GM20431 (cell line): ENCODE results near the gene KNDC1.
"Not testable (repeated sequence)": the region's sequence is repeated elsewhere in the genome, so short reads cannot be mapped to it uniquely, and the experiment has no call there.

Source experiments
- in situ Hi-C: fragments of 300-500 bp; cut with MseI, MboI; formaldehyde crosslinking; loops from one replicate; pipeline ENCODE4 v1.15.0; 2020; ENCODE audit warnings: low sequenced_read_pairs; ENCODE audit not compliant: unreplicated experiment

Gene KNDC1

GRCh38 chr10:133159950-133160825 lies at the start of gene KNDC1:
KNDC1 (plus strand) TSS chr10:133160219; CDS start chr10:133160468, 249 bp downstream.
- in situ Hi-C loops: no loop called here

- in situ Hi-C loops: no loop called here
Measured at GRCh38 chr10:133110609-133111275, 49.3 kb upstream of the KNDC1 start.

DNA sequence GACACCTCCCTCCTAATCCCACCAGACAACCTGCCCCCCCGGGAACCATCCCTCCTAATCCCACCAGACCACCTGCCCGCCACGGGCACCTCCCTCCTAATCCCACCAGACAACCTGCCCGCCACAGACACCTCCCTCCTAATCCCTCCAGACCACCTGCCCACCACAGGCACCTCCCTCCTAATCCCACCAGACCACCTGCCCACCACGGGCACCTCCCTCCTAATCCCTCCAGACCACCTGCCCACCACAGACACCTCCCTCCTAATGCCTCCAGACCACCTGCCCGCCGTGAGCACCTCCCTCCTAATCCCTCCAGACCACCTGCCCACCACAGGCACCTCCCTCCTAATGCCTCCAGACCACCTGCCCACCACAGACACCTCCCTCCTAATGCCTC lies 48.4 kb upstream of the KNDC1 start:
- in situ Hi-C loops: not testable (repeated sequence)

GRCh38 chr10:133113146-133113830 lies 46.7 kb upstream of the KNDC1 start:
- in situ Hi-C loops: no loop called here

GRCh38 chr10:133113847-133114246 lies 46.2 kb upstream of the KNDC1 start:
- in situ Hi-C loops: no loop called here

DNA sequence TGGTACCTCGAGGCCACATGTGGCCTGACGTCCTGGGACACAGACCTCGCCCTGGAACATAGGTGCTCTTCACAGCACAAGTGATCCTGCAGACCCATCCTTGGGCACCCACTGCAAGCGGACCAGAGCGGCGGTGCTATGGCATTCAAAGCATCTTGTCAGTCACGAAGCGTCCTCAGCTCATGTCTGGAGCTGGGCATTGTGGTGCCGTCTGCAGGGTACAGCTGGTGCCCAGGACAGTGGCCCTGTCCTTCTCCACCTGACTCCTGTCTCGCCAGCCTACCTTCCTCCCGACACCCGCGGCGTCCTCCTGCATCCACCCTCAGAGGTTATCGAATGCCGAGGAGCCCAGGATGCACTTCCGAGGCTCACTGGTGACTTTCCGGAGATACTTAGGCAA lies 45.8 kb upstream of the KNDC1 start:
- in situ Hi-C loops: no loop called here

DNA sequence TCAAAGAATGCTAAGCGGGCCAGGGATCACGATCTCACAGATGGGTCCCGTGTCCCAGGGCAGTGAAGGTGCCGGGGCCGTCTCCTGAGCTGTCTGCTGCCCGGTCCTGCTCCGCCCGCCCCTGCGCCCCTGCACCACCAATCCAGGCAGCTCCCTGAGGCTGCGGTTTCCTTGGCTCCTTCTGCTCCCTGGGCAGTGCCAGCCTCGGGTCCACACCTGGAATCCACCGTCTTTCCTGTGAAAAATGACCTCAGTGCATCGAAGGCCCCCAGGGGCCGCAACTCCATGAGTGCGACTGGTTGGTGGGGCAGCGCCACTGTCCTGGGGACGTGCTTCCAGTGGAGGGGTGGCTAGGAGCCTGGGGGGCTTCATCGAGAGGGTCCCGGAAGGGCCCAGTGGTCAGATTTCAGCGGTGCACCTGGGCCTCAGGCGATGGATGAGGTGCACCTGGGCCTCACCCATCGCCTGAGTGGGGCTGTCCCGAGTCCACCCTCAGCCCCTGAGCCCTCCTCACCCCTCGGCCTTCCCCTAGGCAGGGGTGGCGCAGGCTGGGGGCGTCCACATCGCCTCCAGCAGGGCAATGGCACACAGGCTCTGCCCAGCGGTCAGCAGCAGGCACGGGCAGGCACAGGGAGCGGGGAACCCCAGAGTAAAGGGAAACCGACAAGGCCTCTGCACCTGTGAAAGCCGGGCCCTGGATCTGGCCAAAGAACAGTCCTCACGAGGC lies 45.1 kb upstream of the KNDC1 start:
- in situ Hi-C loops: no loop called here

GRCh38 chr10:133115453-133115842 lies 44.6 kb upstream of the KNDC1 start:
- in situ Hi-C loops: no loop called here

DNA sequence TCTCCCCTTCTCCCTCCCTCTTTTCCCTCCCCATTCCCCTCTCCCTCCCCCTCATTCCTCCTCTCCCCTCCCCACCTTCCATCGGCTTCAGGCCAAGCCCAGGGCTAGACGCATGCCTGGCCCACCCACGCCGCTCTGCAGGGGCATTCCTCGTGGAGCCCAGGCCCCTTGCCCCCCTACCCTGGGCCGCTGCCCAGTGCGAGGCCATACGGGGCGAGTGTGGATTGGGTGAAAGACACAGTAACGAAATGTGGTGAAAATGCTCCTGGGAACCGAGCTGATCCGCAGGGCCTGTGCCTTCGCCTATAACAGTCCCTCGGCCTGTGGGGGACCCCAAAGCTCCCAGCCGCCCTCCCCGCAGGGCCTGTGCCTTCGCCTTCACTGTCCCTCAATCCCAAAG lies 44.0 kb upstream of the KNDC1 start:
- in situ Hi-C loops: no loop called here

DNA sequence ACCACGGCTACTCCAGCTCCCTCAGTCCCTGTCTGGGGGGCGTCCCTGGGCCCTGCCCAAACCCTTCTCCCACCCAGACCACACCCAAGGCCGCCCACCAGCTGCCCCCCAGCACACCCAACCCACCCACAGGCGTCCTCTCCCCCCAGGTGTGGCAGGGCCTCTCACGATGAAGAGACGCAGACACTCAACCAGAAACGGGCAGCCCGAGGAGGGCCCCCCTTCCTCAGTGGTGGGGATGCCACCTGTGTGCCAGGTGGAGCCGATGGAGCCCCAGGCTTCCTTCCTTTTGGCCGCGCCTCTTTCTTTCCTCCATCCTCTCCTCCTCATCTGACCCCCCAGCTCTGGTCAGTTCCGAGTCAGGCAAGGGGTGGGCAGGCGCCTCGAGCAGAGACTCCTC lies 43.6 kb upstream of the KNDC1 start:
- in situ Hi-C loops: no loop called here

DNA sequence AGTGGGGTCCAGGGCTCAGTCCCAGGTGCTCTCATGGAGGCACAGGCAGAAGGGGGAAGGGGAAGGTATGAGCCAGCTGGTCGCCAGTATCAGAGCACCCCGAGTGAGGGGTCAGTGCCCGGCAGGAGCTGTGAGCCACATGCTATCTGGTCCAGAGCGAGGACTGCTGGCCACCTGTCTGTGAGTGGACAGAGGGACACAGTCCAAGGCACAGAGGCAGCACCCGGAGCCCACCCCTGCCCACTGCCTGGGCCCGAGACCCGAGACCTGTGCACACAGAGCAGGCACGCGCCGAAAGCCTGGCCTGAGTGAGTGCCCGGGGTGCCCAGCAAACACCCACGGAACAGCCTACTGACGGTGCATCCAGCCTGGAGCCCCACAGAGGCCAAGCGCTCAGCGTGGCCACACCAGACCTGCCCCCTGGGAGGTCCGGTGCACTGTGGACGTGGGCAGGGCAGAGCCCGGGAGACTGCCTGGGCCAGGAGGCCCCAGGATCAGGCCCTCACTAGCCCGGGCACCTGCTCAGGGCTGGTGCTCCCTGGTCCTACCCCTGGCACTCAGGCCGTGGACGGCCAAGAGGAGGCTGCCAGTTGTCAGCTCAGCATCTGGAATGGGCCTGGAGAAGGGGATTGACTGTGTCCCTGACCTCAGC lies 42.9 kb upstream of the KNDC1 start:
- in situ Hi-C loops: no loop called here

DNA sequence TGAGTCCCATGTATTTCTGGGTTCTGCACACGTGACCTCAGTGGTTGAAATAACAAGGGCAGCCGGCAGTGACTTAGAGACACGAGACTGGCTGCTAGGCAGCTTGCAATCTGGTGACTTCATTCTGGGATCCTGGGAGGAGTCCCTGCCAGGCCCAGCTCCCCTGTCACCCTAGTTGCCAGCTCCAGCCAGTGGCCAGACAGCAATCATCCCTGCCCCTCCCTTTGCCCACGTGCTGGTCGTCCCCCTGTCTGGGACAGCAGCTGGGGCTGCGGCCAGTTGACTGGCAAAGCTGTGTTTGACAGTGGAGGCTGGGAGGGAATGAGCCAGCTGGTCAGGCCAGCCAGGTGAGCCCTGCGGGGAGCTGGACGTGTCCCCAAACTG lies 42.3 kb upstream of the KNDC1 start:
- in situ Hi-C loops: no loop called here

- in situ Hi-C loops: no loop called here
Measured at GRCh38 chr10:133121479-133121878, 38.5 kb upstream of the KNDC1 start.

GRCh38 chr10:133122171-133122935 lies 37.7 kb upstream of the KNDC1 start:
- in situ Hi-C loops: no loop called here

DNA sequence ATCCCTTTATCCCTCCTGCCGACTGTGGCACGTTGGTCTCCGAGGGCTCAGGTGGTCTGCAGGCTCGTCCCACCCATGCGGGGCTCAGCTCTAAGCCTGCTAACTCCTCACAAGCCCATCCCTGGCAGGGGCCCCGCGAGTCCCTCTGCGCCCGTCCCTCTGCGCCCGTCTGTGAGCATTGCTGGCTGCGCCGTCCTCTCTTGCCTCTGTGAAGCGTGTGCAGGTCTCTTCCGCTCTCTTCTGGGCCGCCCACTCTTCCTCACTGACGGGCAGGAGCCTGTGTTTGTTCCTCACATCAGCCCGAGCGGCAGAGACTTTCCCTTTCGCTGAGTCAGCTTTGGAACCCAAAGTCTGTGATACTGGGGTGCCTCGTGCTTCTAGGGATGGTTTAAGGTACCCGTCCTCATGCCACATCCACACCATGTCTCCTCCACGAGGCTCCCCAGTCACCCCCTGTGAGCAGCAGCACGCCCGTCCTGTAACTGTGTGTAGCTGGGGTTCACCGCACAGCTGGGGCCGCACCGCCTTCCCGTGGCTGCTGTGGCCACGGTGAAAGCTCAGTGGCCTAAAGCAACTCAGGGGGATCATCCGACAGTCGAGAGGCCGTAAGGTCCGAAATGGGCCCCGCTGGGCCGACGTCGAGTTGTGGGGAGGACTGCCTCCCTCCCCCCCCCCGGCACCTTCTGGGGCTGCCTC lies 36.8 kb upstream of the KNDC1 start:
- in situ Hi-C loops: no loop called here

GRCh38 chr10:133123746-133124356 lies 36.2 kb upstream of the KNDC1 start:
- in situ Hi-C loops: no loop called here

DNA sequence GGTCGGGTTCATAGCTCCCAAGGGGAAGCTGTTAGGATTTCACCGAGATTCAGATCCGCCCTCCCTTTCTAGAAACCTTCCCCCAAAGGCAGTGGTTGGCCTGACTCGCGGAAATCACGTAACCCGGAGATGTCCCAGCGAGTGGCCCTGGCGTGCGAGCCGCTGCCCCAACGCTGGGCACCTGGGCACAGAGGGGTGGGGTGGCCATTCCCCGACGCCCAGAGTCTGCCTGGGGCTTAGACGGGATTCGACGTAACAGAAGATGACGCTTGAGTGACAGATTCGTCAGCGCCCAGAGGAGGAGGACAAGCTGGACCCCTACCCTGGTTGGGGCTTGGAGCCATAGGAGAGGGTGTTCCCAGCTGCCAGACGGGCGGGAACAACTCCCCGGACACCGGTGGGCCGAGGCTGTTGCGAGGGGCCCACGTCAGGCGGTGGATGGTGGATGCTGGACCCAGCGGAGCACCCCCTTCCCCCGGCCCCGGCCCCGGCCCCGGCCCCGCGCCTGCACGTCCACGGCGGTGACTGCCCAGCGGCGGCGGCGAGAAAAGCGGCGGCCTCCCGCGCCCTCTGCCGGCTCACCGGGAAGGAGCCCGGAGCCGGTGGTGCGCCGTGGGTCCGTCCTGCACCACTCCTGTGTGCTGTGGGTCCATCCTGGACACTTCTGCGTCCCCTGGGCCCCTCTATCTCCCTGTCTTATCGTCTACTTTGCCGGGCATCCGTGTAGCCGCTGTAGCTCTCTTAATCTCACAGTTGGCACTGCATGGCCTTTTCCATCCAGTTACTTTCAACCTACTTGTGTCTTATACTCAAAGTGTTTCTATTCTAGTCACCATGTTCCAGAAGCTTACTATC lies 35.4 kb upstream of the KNDC1 start:
- in situ Hi-C loops: no loop called here
